K562 (cell line): ENCODE results near the gene CRHR2. TPM values are rescaled to one million over a fixed set of nuclear protein-coding genes. Genes with fewer than 3 reads are reported as not detected.
A peak's percentile ranks its signal among the peaks of the same experiment; 100 is the strongest.

Experiments used
- BRD9 ChIP-seq: fragments of 450-650 bp; IDR thresholded peaks from 2 replicates; pipeline ENCODE4 v1.6.1; 2018; ENCODE audit warnings: low read depth; ENCODE audit not compliant: partially characterized antibody
- CCNT2 ChIP-seq: IDR thresholded peaks from 2 replicates; pipeline ENCODE4 v1.6.1; 2011; ENCODE audit warnings: borderline replicate concordance, low read depth, mild to moderate bottlenecking, moderate library complexity, mixed read lengths, low read length; ENCODE audit not compliant: insufficient read length; ENCODE audit errors: extremely low read depth
- CEBPG ChIP-seq, 3 experiments: fragments of 200-800 bp in 1 of 3; sonication (Bioruptor generic) in 1 of 3; sonication (generic) in 1 of 3; formaldehyde crosslinking in 1 of 3; IDR thresholded peaks in 2 of 3; conservative IDR thresholded peaks in 1 of 3; 2 replicates each; pipeline versions ENCODE4 v1.6.1 to v1.8.0; 2016 to 2022; ENCODE audit warnings: missing compliant biosample characterization in 2 of 3, missing genetic modification characterization in 2 of 3, mild to moderate bottlenecking in 1 of 3, missing genetic modification reagents in 1 of 3
- FOSL1 ChIP-seq: fragments of 200-800 bp; sonication (Bioruptor generic); conservative IDR thresholded peaks from 2 replicates; pipeline ENCODE4 v1.6.1; 2016; ENCODE audit warnings: missing genetic modification characterization, missing compliant biosample characterization
- NCOA6 ChIP-seq: fragments of 450-650 bp; IDR thresholded peaks from 2 replicates; pipeline ENCODE4 v1.6.1; 2017; ENCODE audit warnings: mild to moderate bottlenecking
- PPARD ChIP-seq: fragments of 250-450 bp; sonication (Bioruptor Pico); IDR thresholded peaks from 2 replicates; pipeline ENCODE4 v1.8.0; 2022; ENCODE audit warnings: inconsistent platforms, mild to moderate bottlenecking, moderate library complexity
- SMAD1 ChIP-seq: fragments of 150-350 bp; IDR thresholded peaks from 2 replicates; pipeline ENCODE4 v1.6.1; 2014; ENCODE audit warnings: low read length, low read depth; ENCODE audit not compliant: partially characterized antibody
- SRSF3 ChIP-seq: fragments of 200-400 bp; formaldehyde crosslinking; IDR thresholded peaks from 2 replicates; pipeline ENCODE4 v1.6.1; 2016; ENCODE audit warnings: mild to moderate bottlenecking, low read length, moderate library complexity; ENCODE audit not compliant: insufficient read depth
- STAT5A ChIP-seq: IDR thresholded peaks from 2 replicates; pipeline ENCODE4 v1.6.1; 2012; ENCODE audit warnings: low read length, inconsistent platforms, borderline replicate concordance
- ZC3H4 ChIP-seq: sonication (generic); formaldehyde crosslinking; IDR thresholded peaks from 2 replicates; pipeline ENCODE4 v1.9.0; 2021; ENCODE audit warnings: missing genetic modification reagents, borderline replicate concordance
- ZFPM2 ChIP-seq: fragments of 250-450 bp; sonication (Bioruptor Pico); IDR thresholded peaks from 2 replicates; pipeline ENCODE4 v1.5.1; 2022; ENCODE audit warnings: mild to moderate bottlenecking
- ZNF174 ChIP-seq: fragments of 250-450 bp; sonication (Bioruptor Pico); IDR thresholded peaks from 2 replicates; pipeline ENCODE4 v1.4.0; 2020; ENCODE audit warnings: mild to moderate bottlenecking
- ZNF551 ChIP-seq: fragments of 250-450 bp; sonication (Bioruptor Pico); IDR thresholded peaks from 2 replicates; pipeline ENCODE4 v1.5.0; 2021; ENCODE audit warnings: mild to moderate bottlenecking, moderate library complexity
- ZNF830 ChIP-seq: fragments of 250-450 bp; sonication (Bioruptor Pico); IDR thresholded peaks from 2 replicates; pipeline ENCODE4 v1.5.0; 2021; ENCODE audit warnings: mild to moderate bottlenecking
- polyA plus RNA-seq, 8 experiments: library from polyadenylated mRNA; depleted of rRNA in 4 of 8; stranded (reverse) in 5 of 8; unstranded in 3 of 8; fragments of >200 nt; fragmentation: Nextera tagmentation in 2 of 8; fragmentation: Illumina TruSeq in 1 of 8; extraction: Ambion mirVana in 2 of 8; extraction: Trizol in 1 of 8; gene quantifications; 2 replicates each; pipeline versions ENCODE4 v1.2.1 to v1.2.3, GENCODE V29; 2011 to 2014; ENCODE audit warnings: inconsistent platforms in 1 of 8, missing spikeins in 1 of 8
- total RNA-seq, 7 experiments: library from RNA; depleted of rRNA in 6 of 7; stranded (reverse); fragments of >200 nt in 6 of 7; fragmentation: Illumina TruSeq in 2 of 7; extraction: Trizol in 2 of 7; gene quantifications; 2 replicates each; pipeline versions ENCODE4 v1.2.1 to v1.2.3, GENCODE V29; 2011 to 2021; ENCODE audit warnings: low replicate concordance in 1 of 7
- TF ChIP-seq, protein P1 (sequence below): sonication (generic); formaldehyde crosslinking; IDR thresholded peaks from 2 replicates; pipeline ENCODE4 v1.8.1; 2022; ENCODE audit warnings: missing genetic modification reagents
- TF ChIP-seq, protein P2 (sequence below): sonication (generic); formaldehyde crosslinking; IDR thresholded peaks from 2 replicates; pipeline ENCODE4 v1.8.0; 2023; ENCODE audit warnings: mild to moderate bottlenecking, missing genetic modification reagents
- TF ChIP-seq, protein P3 (sequence below): fragments of 450-650 bp; IDR thresholded peaks from 2 replicates; pipeline ENCODE4 v1.6.1; 2016; ENCODE audit warnings: mild to moderate bottlenecking
- TF ChIP-seq, protein P4 (sequence below): sonication (generic); formaldehyde crosslinking; IDR thresholded peaks from 2 replicates; pipeline ENCODE4 v1.8.1; 2023; ENCODE audit warnings: mild to moderate bottlenecking, missing genetic modification reagents

CRHR2 gene
- total and polyA plus RNA-seq, 9 of the 15 experiments (the other 6 are each of a cell fraction or from before 2014, with no cell fraction given): not detected

DNA sequence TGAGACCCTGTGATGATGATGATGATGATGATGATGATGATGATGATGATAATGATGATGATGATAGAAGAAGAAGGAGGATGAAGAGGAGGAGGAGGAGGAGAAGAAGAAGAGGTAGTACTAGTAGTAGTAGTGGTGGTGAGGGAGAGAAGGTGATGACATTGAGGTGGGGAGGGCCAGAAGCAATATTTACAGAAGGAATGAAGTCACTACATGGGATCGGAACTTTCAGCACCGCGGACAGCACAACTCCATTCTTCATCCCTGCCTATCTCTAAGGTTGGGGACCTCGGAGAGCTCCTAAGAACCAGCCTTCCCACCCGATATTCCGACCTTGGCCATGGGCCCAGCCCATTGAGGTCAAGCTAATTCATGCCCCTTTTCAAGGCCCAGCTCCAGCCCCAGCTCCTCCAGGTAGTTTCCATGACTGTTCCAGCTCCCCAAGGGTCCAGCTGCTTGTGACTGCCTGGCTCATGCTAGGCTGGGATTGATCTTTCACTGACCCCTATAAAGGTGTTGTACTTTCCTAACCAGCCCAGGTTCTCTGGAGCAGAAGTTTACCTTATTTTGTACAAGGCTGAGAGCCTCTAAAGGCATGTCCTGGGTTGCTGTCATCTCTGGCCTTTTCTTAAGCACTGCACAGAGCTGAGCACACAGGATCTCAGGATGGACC lies 10.3 kb downstream of the CRHR2 start (continued):
- TF ChIP-seq SMAD1 (no peak), PPARD (CRISPR knock-in tag) (no peak), CCNT2 (no peak), BRD9 (no peak), NCOA6 (peak; percentile 96), FOSL1 (tag) (no peak), STAT5A (no peak; the same call in 1 of the 2 replicates), ZNF551 (no peak), SRSF3 (no peak), ZNF830 (CRISPR knock-in tag) (no peak), ZNF174 (CRISPR knock-in tag) (no peak), CEBPG (CRISPR knock-in tag; IDR thresholded peaks at IDR 0.05) (no peak; the same call in 1 of the 2 replicates), CEBPG (tag; conservative IDR thresholded peaks at IDR 0.05 in 1 of 2, IDR thresholded peaks at IDR 0.05 in 1 of 2) (no peak), ZC3H4 (CRISPR knock-in tag) (no peak), ZFPM2 (CRISPR knock-in tag) (no peak)
- TF ChIP-seq, protein P1, sequence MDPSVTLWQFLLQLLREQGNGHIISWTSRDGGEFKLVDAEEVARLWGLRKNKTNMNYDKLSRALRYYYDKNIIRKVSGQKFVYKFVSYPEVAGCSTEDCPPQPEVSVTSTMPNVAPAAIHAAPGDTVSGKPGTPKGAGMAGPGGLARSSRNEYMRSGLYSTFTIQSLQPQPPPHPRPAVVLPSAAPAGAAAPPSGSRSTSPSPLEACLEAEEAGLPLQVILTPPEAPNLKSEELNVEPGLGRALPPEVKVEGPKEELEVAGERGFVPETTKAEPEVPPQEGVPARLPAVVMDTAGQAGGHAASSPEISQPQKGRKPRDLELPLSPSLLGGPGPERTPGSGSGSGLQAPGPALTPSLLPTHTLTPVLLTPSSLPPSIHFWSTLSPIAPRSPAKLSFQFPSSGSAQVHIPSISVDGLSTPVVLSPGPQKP (CRISPR knock-in tag): no peak
- TF ChIP-seq, protein P2, sequence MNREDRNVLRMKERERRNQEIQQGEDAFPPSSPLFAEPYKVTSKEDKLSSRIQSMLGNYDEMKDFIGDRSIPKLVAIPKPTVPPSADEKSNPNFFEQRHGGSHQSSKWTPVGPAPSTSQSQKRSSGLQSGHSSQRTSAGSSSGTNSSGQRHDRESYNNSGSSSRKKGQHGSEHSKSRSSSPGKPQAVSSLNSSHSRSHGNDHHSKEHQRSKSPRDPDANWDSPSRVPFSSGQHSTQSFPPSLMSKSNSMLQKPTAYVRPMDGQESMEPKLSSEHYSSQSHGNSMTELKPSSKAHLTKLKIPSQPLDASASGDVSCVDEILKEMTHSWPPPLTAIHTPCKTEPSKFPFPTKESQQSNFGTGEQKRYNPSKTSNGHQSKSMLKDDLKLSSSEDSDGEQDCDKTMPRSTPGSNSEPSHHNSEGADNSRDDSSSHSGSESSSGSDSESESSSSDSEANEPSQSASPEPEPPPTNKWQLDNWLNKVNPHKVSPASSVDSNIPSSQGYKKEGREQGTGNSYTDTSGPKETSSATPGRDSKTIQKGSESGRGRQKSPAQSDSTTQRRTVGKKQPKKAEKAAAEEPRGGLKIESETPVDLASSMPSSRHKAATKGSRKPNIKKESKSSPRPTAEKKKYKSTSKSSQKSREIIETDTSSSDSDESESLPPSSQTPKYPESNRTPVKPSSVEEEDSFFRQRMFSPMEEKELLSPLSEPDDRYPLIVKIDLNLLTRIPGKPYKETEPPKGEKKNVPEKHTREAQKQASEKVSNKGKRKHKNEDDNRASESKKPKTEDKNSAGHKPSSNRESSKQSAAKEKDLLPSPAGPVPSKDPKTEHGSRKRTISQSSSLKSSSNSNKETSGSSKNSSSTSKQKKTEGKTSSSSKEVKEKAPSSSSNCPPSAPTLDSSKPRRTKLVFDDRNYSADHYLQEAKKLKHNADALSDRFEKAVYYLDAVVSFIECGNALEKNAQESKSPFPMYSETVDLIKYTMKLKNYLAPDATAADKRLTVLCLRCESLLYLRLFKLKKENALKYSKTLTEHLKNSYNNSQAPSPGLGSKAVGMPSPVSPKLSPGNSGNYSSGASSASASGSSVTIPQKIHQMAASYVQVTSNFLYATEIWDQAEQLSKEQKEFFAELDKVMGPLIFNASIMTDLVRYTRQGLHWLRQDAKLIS: peak; percentile 93
- TF ChIP-seq, protein P3, sequence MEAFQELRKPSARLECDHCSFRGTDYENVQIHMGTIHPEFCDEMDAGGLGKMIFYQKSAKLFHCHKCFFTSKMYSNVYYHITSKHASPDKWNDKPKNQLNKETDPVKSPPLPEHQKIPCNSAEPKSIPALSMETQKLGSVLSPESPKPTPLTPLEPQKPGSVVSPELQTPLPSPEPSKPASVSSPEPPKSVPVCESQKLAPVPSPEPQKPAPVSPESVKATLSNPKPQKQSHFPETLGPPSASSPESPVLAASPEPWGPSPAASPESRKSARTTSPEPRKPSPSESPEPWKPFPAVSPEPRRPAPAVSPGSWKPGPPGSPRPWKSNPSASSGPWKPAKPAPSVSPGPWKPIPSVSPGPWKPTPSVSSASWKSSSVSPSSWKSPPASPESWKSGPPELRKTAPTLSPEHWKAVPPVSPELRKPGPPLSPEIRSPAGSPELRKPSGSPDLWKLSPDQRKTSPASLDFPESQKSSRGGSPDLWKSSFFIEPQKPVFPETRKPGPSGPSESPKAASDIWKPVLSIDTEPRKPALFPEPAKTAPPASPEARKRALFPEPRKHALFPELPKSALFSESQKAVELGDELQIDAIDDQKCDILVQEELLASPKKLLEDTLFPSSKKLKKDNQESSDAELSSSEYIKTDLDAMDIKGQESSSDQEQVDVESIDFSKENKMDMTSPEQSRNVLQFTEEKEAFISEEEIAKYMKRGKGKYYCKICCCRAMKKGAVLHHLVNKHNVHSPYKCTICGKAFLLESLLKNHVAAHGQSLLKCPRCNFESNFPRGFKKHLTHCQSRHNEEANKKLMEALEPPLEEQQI: peak; percentile 94
- TF ChIP-seq, protein P4, sequence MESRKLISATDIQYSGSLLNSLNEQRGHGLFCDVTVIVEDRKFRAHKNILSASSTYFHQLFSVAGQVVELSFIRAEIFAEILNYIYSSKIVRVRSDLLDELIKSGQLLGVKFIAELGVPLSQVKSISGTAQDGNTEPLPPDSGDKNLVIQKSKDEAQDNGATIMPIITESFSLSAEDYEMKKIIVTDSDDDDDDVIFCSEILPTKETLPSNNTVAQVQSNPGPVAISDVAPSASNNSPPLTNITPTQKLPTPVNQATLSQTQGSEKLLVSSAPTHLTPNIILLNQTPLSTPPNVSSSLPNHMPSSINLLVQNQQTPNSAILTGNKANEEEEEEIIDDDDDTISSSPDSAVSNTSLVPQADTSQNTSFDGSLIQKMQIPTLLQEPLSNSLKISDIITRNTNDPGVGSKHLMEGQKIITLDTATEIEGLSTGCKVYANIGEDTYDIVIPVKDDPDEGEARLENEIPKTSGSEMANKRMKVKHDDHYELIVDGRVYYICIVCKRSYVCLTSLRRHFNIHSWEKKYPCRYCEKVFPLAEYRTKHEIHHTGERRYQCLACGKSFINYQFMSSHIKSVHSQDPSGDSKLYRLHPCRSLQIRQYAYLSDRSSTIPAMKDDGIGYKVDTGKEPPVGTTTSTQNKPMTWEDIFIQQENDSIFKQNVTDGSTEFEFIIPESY (CRISPR knock-in tag): peak; percentile 40; the same call in 1 of the 2 replicates
